Stimulated activated CD8-positive, alpha-beta memory T cell treated with anti-CD3 and anti-CD28 coated beads, Interleukin-4, amount 100 ng/mL, for 1 hour (primary cell): ENCODE data around the gene NT5E.
"Not testable (repeated sequence)": the region's sequence is repeated elsewhere in the genome, so short reads cannot be mapped to it uniquely, and the experiment has no call there.

Experiments
- DNase-seq, 2 donors: peaks; one replicate each; pipeline ENCODE4 v3.0.0-alpha.2; 2020; ENCODE audit warnings: low read depth in 2 of 2, low spot score in 1 of 2

NT5E gene

GRCh38 chr6:85449818-85450759 lies at the start of gene NT5E:
TSS of gene NT5E (plus strand) at chr6:85450083. CDS start at chr6:85450140, 57 bp downstream.
- DNase-seq, result no peak

- no peak for DNase-seq
Measured at GRCh38 chr6:85400331-85400730, 49.6 kb upstream of the NT5E start.

- DNase-seq, result no peak
Measured at GRCh38 chr6:85401186-85402021, 48.5 kb upstream of the NT5E start.

- DNase-seq, result no peak
Measured at GRCh38 chr6:85402071-85402470, 47.8 kb upstream of the NT5E start.

- no peak for DNase-seq
Measured at GRCh38 chr6:85402922-85403321, 47.0 kb upstream of the NT5E start.

GRCh38 chr6:85403331-85404015 lies 46.4 kb upstream of the NT5E start:
- no peak for DNase-seq

- DNase-seq, result not testable (repeated sequence)
Measured at GRCh38 chr6:85404016-85404563, 45.8 kb upstream of the NT5E start.

- DNase-seq, result no peak
Measured at GRCh38 chr6:85404564-85405174, 45.2 kb upstream of the NT5E start.

- no peak for DNase-seq
Measured at GRCh38 chr6:85405175-85405852, 44.6 kb upstream of the NT5E start.

- DNase-seq, result no peak
Measured at GRCh38 chr6:85405853-85406198, 44.1 kb upstream of the NT5E start.

GRCh38 chr6:85406641-85407075 lies 43.2 kb upstream of the NT5E start:
- DNase-seq, result no peak

- no peak for DNase-seq
Measured at GRCh38 chr6:85408039-85408438, 41.8 kb upstream of the NT5E start.

- DNase-seq, result no peak
Measured at GRCh38 chr6:85412911-85413430, 36.9 kb upstream of the NT5E start.

GRCh38 chr6:85416049-85416448 lies 33.8 kb upstream of the NT5E start:
- DNase-seq, result no peak

GRCh38 chr6:85416766-85417165 lies 33.1 kb upstream of the NT5E start:
- DNase-seq, result no peak

- DNase-seq, result no peak
Measured at GRCh38 chr6:85417336-85417735, 32.5 kb upstream of the NT5E start.

- DNase-seq, result no peak
Measured at GRCh38 chr6:85418059-85418458, 31.8 kb upstream of the NT5E start.

GRCh38 chr6:85419046-85419759 lies 30.7 kb upstream of the NT5E start:
- DNase-seq, result no peak

GRCh38 chr6:85420551-85420950 lies 29.3 kb upstream of the NT5E start:
- DNase-seq, result no peak
